H1 (cell line): ENCODE data around the gene UBAP1L. TPM values are rescaled to one million over a fixed set of nuclear protein-coding genes. Genes with fewer than 3 reads are reported as not detected.
A peak's percentile ranks its signal among the peaks of the same experiment; 100 is the strongest.

Experiments
- CTCF ChIA-PET: fragments of 300-600 bp; sonication (Branson Sonifier 250); formaldehyde crosslinking; loops from one replicate; lab custom pipeline; 2021; ENCODE audit not compliant: partially characterized antibody; lab: Charles Lee
- POLR2A ChIA-PET: fragments of 300-600 bp; sonication (Branson Sonifier 250); formaldehyde crosslinking; loops from one replicate; lab custom pipeline; 2021; ENCODE audit warnings: inconsistent platforms; ENCODE audit not compliant: partially characterized antibody; lab: Charles Lee
- DNase-seq, 2 experiments: peaks; one replicate each; pipeline versions ENCODE4 v3.0.0 to v3.0.0-alpha.2; 2010 to 2022; ENCODE audit warnings: low spot score in 2 of 2, low read depth in 1 of 2, mixed read lengths in 1 of 2
- FAIRE-seq: peaks from 2 replicates; lab custom pipeline; 2011; peaks lifted over from hg19 to GRCh38; lab: Jason Lieb, UNC
- H2AFZ ChIP-seq: 2 replicates; pipeline ENCODE4 v1.8.1; 2012; ENCODE audit warnings: low read length, inconsistent platforms
- H2AK5ac ChIP-seq: 2 replicates; pipeline ENCODE4 v1.6.1; 2013; ENCODE audit warnings: low read depth, low read length
- H2BK120ac ChIP-seq: replicated peaks from 2 replicates; pipeline ENCODE3; 2013; ENCODE audit warnings: low read depth, low read length, inconsistent platforms
- H2BK12ac ChIP-seq: 2 replicates; pipeline ENCODE4 v1.6.1; 2013; ENCODE audit warnings: low read depth, low read length
- H2BK15ac ChIP-seq: 2 replicates; pipeline ENCODE4 v1.6.1; 2013; ENCODE audit warnings: low read length
- H2BK20ac ChIP-seq: 2 replicates; pipeline ENCODE4 v1.6.1; 2013; ENCODE audit warnings: low read length
- H2BK5ac ChIP-seq: 2 replicates; pipeline ENCODE4 v1.6.1; 2013; ENCODE audit warnings: low read depth, low read length
- H3K14ac ChIP-seq: 2 replicates; pipeline ENCODE4 v1.6.1; 2013; ENCODE audit warnings: inconsistent platforms; ENCODE audit not compliant: insufficient read length
- H3K18ac ChIP-seq: 2 replicates; pipeline ENCODE4 v1.6.1; 2013; ENCODE audit warnings: low read length; ENCODE audit errors: extremely low read depth
- H3K23ac ChIP-seq: 2 replicates; pipeline ENCODE4 v1.6.1; 2013; ENCODE audit warnings: inconsistent platforms; ENCODE audit not compliant: insufficient read length
- H3K23me2 ChIP-seq: 2 replicates; pipeline ENCODE4 v1.6.1; 2013; ENCODE audit warnings: low read depth, low read length
- H3K27ac ChIP-seq: 2 replicates; pipeline ENCODE4 v1.6.1; 2011; ENCODE audit warnings: low read depth, low read length, inconsistent platforms
- H3K27me3 ChIP-seq, 4 experiments: replicated peaks in 1 of 4; 1 replicate in 1 of 4; 2 replicates in 3 of 4; pipeline versions ENCODE4 v1.6.1 to v1.8.1; 2011 to 2013; ENCODE audit warnings: low read length in 3 of 4, mild to moderate bottlenecking in 3 of 4, inconsistent platforms in 2 of 4, mixed read lengths in 2 of 4, moderate library complexity in 1 of 4; ENCODE audit not compliant: control insufficient read depth in 3 of 4, insufficient read depth in 3 of 4; ENCODE audit errors: extremely low read depth in 1 of 4
- H3K36me3 ChIP-seq, 4 experiments: 2 replicates each; pipeline versions ENCODE4 v1.6.1 to v1.8.1; 2011 to 2013; ENCODE audit warnings: mild to moderate bottlenecking in 4 of 4, low read length in 3 of 4, moderate library complexity in 2 of 4, control low read depth in 1 of 4, inconsistent platforms in 1 of 4; ENCODE audit not compliant: insufficient read depth in 4 of 4, control insufficient read depth in 2 of 4
- H3K4ac ChIP-seq: replicated peaks from 2 replicates; pipeline ENCODE3; 2013; ENCODE audit warnings: low read length, low read depth, mixed read lengths, inconsistent platforms; ENCODE audit not compliant: insufficient read length
- H3K4me1 ChIP-seq, 4 experiments: replicated peaks in 1 of 4; 1 replicate in 1 of 4; 2 replicates in 3 of 4; pipeline versions ENCODE4 v1.6.1 to v1.8.1; 2011 to 2013; ENCODE audit warnings: low read length in 3 of 4, inconsistent platforms in 2 of 4, mixed read lengths in 1 of 4; ENCODE audit not compliant: insufficient read depth in 4 of 4, control insufficient read depth in 3 of 4
- H3K4me2 ChIP-seq, 2 experiments: 2 replicates each; pipeline versions ENCODE4 v1.6.1 to v1.8.1; 2011 to 2013; ENCODE audit warnings: low read depth in 2 of 2, low read length in 2 of 2, control low read depth in 1 of 2, inconsistent platforms in 1 of 2, mild to moderate bottlenecking in 1 of 2; ENCODE audit not compliant: insufficient read depth in 1 of 2
- H3K4me3 ChIP-seq, 4 experiments: fragments of 200-600, 300-600 bp in 1 of 4; sonication (generic), shearing (Covaris generic), sonication (Bioruptor Twin) in 1 of 4; 2 replicates each; pipeline versions ENCODE4 v1.5.1 to v1.8.1; 2011 to 2016; ENCODE audit warnings: low read length in 4 of 4, low read depth in 3 of 4, control low read depth in 2 of 4, inconsistent platforms in 2 of 4, mild to moderate bottlenecking in 2 of 4, mixed read lengths in 1 of 4, moderate library complexity in 1 of 4; ENCODE audit not compliant: insufficient read depth in 2 of 4; ENCODE audit errors: extremely low read depth in 1 of 4
- H3K56ac ChIP-seq: replicated peaks from 2 replicates; pipeline ENCODE3; 2013; ENCODE audit warnings: low read depth, mild to moderate bottlenecking, mixed read lengths, low read length, inconsistent platforms; ENCODE audit not compliant: insufficient read length
- H3K79me1 ChIP-seq: 2 replicates; pipeline ENCODE4 v1.6.1; 2013; ENCODE audit warnings: low read depth, low read length, control low read depth
- H3K79me2 ChIP-seq, 2 experiments: 2 replicates each; pipeline versions ENCODE4 v1.6.1 to v1.8.1; 2012 to 2013; ENCODE audit warnings: low read length in 2 of 2, mild to moderate bottlenecking in 2 of 2, inconsistent platforms in 1 of 2; ENCODE audit not compliant: insufficient read depth in 2 of 2, control insufficient read depth in 1 of 2
- H3K9ac ChIP-seq, 4 experiments: replicated peaks in 1 of 4; 1 replicate in 1 of 4; 2 replicates in 3 of 4; pipeline versions ENCODE4 v1.6.1 to v1.8.1; 2011 to 2013; ENCODE audit warnings: low read depth in 3 of 4, low read length in 3 of 4, control low read depth in 2 of 4, mild to moderate bottlenecking in 2 of 4, moderate library complexity in 2 of 4, inconsistent platforms in 1 of 4; ENCODE audit errors: extremely low read depth in 1 of 4
- H3K9me3 ChIP-seq, 2 experiments: 2 replicates each; pipeline versions ENCODE4 v1.6.1 to v1.8.1; 2012 to 2013; ENCODE audit warnings: mild to moderate bottlenecking in 2 of 2, moderate library complexity in 2 of 2, control low read depth in 1 of 2, inconsistent platforms in 1 of 2, low read depth in 1 of 2, low read length in 1 of 2, mixed read lengths in 1 of 2; ENCODE audit not compliant: insufficient read depth in 2 of 2
- H4K20me1 ChIP-seq, 2 experiments: replicated peaks in 1 of 2; 2 replicates each; pipeline versions ENCODE3 to v1.8.1; 2011 to 2013; ENCODE audit warnings: inconsistent platforms in 2 of 2, low read length in 2 of 2, mild to moderate bottlenecking in 1 of 2; ENCODE audit not compliant: insufficient read depth in 2 of 2, control insufficient read depth in 1 of 2
- H4K5ac ChIP-seq: 2 replicates; pipeline ENCODE4 v1.6.1; 2013; ENCODE audit warnings: low read length, low read depth, mixed read lengths, inconsistent platforms; ENCODE audit not compliant: insufficient read length
- H4K8ac ChIP-seq: 2 replicates; pipeline ENCODE4 v1.8.0; 2013; ENCODE audit warnings: mild to moderate bottlenecking, moderate library complexity, low read length, inconsistent platforms; ENCODE audit not compliant: insufficient read depth; ENCODE audit errors: extremely low read depth
- H4K91ac ChIP-seq: replicated peaks from 2 replicates; pipeline ENCODE3; 2013; ENCODE audit warnings: low read length, mixed read lengths, inconsistent platforms; ENCODE audit not compliant: insufficient read length
- CBX5 ChIP-seq: fragments of 300-800, 300-1000 bp; sonication (generic); IDR thresholded peaks from 2 replicates; pipeline ENCODE4 v1.7.1; 2016; ENCODE audit warnings: antibody characterized with exemption, low read length, low read depth
- JUND ChIP-seq: IDR thresholded peaks from 2 replicates; pipeline ENCODE4 v1.6.1; 2011; ENCODE audit warnings: mild to moderate bottlenecking, improper control_type of control experiment, low read length
- RFX5 ChIP-seq: IDR thresholded peaks from 2 replicates; pipeline ENCODE4 v1.6.1; 2011; ENCODE audit warnings: low read depth, low read length, improper control_type of control experiment, borderline replicate concordance
- WGBS, 2 experiments: shearing (Covaris generic) in 1 of 2; methylation state at CpG; one replicate each; pipeline versions ENCODE4 v1.1.6 to v1.1.7; 2013 to 2015; ENCODE audit warnings: low lambda C conversion rate in 2 of 2, mixed read lengths in 2 of 2, inconsistent platforms in 1 of 2, low coverage in 1 of 2, missing lambda C conversion rate in 1 of 2; ENCODE audit not compliant: insufficient replicate concordance in 2 of 2, insufficient coverage in 1 of 2, insufficient read length in 1 of 2; ENCODE audit errors: extremely low coverage in 1 of 2, missing lambda C conversion rate in 1 of 2; 5-methylcytosine and 5-hydroxymethylcytosine counted together
- polyA plus RNA-seq, 7 experiments: library from polyadenylated mRNA; depleted of rRNA in 3 of 7; stranded (reverse) in 5 of 7; unstranded in 2 of 7; fragments of >200 nt in 5 of 7; fragments of 200-250 nt in 2 of 7; gene quantifications; 1 replicate in 5 of 7; 2 replicates in 1 of 7; 4 replicates in 1 of 7; pipeline versions ENCODE4 v1.2.1 to v1.2.3, GENCODE V29; 2011 to 2013; ENCODE audit warnings: missing spikeins in 2 of 7, mixed read lengths in 2 of 7
- total RNA-seq: library from RNA; stranded (reverse); fragmentation: NEBNext Ultra II Directional; extraction: Animal tissue kit (Norgen Biotek cat#: 25700); gene quantifications from 2 replicates; pipeline ENCODE4 v1.2.1, GENCODE V29; 2021
- TF ChIP-seq, protein P1 (sequence below), 3 experiments: IDR thresholded peaks; 1 replicate in 2 of 3; 2 replicates in 1 of 3; pipeline versions ENCODE4 v1.5.1 to v1.6.1; 2011; ENCODE audit warnings: low read length in 3 of 3, mild to moderate bottlenecking in 3 of 3, inconsistent platforms in 2 of 3, low read depth in 1 of 3, moderate library complexity in 1 of 3; ENCODE audit not compliant: insufficient read depth in 1 of 3; ENCODE audit errors: control extremely low read depth in 1 of 3

The UBAP1L gene
- total and polyA plus RNA-seq, 2 of the 8 experiments (the other 6 are each of a cell fraction or from before 2014, with no cell fraction given) = 0.67 to 1.7 TPM

DNA sequence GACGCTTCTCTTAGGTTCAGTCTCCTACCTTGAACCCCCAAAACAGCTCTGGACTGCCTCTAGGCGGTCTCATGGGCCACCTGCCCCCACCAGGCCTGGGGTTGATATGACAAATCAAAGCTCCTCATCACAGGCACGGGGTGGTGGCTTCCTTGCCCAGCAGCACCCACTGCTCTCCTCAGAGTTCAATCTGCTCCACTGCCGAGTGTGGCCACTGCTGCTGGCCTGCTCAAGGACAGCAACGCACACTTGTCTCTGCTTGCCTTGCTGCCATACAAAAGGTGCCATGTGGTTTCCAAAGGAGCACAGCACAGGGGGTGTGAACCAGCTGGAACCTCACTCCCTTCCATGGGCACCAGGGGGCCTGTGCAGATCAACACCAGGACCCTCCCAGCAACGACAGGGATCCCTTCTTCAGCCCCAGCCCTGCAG, 28.3 kb downstream of the UBAP1L start:
- POLR2A ChIA-PET = interaction anchor here (1.6 to 14.5 kb wide), 5 partner anchors 8 to 30 kb away, joined by 5 to 93 read pairs (median 10); partner anchors contain the start of genes KBTBD13 and RASL12
- no peak for DNase-seq

More for the DNA sequence above, 28.3 kb downstream of the UBAP1L start:
- Histone ChIP-seq H4K91ac (no peak overlapping the region), H2BK120ac (no peak overlapping the region), H3K36me3 (no peaks in the 10 kb centered on the region), H3K14ac (no peak overlapping the region), H3K79me2 (no peaks in the 10 kb centered on the region), H2BK20ac (no peak overlapping the region), H2AK5ac (no peak overlapping the region), H4K20me1 (no peaks in the 10 kb centered on the region), H3K23ac (no peak overlapping the region), H3K4me3 (no peak overlapping the region), H2BK12ac (no peak overlapping the region; the same call in 1 of the 2 replicates), H3K27ac (no peak overlapping the region), H3K4ac (no peak overlapping the region), H3K4me2 (no peak overlapping the region), H3K79me1 (no peaks in the 10 kb centered on the region), H3K56ac (no peak overlapping the region), H3K9me3 (no peaks in the 10 kb centered on the region), H4K8ac (no peak overlapping the region; the same call in 1 of the 2 replicates), H3K23me2 (no peaks in the 10 kb centered on the region; the same call in 1 of the 2 replicates), H2BK15ac (peak overlapping the region; percentile 48; the same call in 1 of the 2 replicates), H3K4me1 (peaks cover 15 to 32% (median 23%) of the 10 kb centered on the region in 4 experiments), H3K18ac (no peak overlapping the region), H2BK5ac (no peak overlapping the region), H4K5ac (no peak overlapping the region), H3K27me3 (peaks cover 0 to 5% (median 1%) of the 10 kb centered on the region in 4 experiments; a peak in 5 of 7 replicates), H3K9ac (no peak overlapping the region), H2AFZ (no peak overlapping the region)
- no peak for FAIRE-seq
- 78% methylated on average over 6 of the region's 6 CpGs; no CpG with 5 or more reads in 1 of the 2 experiments for WGBS, 2 experiments
- CTCF ChIA-PET = interaction anchor here (0.6 to 32.9 kb wide), 19 partner anchors 9 to 323 kb away, joined by 3 to 1213 read pairs (median 4); partner anchors contain the start of genes KBTBD13, RASL12 and SLC51B
- TF ChIP-seq RFX5 = no peak
- no peak for TF ChIP-seq JUND
- TF ChIP-seq, protein P1, sequence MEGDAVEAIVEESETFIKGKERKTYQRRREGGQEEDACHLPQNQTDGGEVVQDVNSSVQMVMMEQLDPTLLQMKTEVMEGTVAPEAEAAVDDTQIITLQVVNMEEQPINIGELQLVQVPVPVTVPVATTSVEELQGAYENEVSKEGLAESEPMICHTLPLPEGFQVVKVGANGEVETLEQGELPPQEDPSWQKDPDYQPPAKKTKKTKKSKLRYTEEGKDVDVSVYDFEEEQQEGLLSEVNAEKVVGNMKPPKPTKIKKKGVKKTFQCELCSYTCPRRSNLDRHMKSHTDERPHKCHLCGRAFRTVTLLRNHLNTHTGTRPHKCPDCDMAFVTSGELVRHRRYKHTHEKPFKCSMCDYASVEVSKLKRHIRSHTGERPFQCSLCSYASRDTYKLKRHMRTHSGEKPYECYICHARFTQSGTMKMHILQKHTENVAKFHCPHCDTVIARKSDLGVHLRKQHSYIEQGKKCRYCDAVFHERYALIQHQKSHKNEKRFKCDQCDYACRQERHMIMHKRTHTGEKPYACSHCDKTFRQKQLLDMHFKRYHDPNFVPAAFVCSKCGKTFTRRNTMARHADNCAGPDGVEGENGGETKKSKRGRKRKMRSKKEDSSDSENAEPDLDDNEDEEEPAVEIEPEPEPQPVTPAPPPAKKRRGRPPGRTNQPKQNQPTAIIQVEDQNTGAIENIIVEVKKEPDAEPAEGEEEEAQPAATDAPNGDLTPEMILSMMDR (IDR thresholded peaks at IDR 0.05; ENCODE audit: control extremely low read depth in 1 of 3, insufficient read depth in 1 of 3, low read depth in 1 of 3, low read length in 3 of 3) = peak in 1 of 3 experiments; percentile 33; a peak in 1 of 4 replicates
- no peak for TF ChIP-seq CBX5
